H1 (cell line): Measurements from ENCODE around the gene EPHB1. TPM values are rescaled to one million over a fixed set of nuclear protein-coding genes. Genes with fewer than 3 reads are reported as not detected.

Experiments used
- CTCF ChIA-PET: fragments of 300-600 bp; sonication (Branson Sonifier 250); formaldehyde crosslinking; loops from one replicate; lab custom pipeline; 2021; ENCODE audit not compliant: partially characterized antibody; lab: Charles Lee
- POLR2A ChIA-PET: fragments of 300-600 bp; sonication (Branson Sonifier 250); formaldehyde crosslinking; loops from one replicate; lab custom pipeline; 2021; ENCODE audit warnings: inconsistent platforms; ENCODE audit not compliant: partially characterized antibody; lab: Charles Lee
- DNase-seq, 2 experiments: peaks; one replicate each; pipeline versions ENCODE4 v3.0.0 to v3.0.0-alpha.2; 2010 to 2022; ENCODE audit warnings: low spot score in 2 of 2, low read depth in 1 of 2, mixed read lengths in 1 of 2
- FAIRE-seq: peaks from 2 replicates; lab custom pipeline; 2011; peaks lifted over from hg19 to GRCh38; lab: Jason Lieb, UNC
- H2AFZ ChIP-seq: 2 replicates; pipeline ENCODE4 v1.8.1; 2012; ENCODE audit warnings: low read length, inconsistent platforms
- H2AK5ac ChIP-seq: 2 replicates; pipeline ENCODE4 v1.6.1; 2013; ENCODE audit warnings: low read depth, low read length
- H2BK120ac ChIP-seq: replicated peaks from 2 replicates; pipeline ENCODE3; 2013; ENCODE audit warnings: low read depth, low read length, inconsistent platforms
- H2BK12ac ChIP-seq: 2 replicates; pipeline ENCODE4 v1.6.1; 2013; ENCODE audit warnings: low read depth, low read length
- H2BK15ac ChIP-seq: 2 replicates; pipeline ENCODE4 v1.6.1; 2013; ENCODE audit warnings: low read length
- H2BK20ac ChIP-seq: 2 replicates; pipeline ENCODE4 v1.6.1; 2013; ENCODE audit warnings: low read length
- H2BK5ac ChIP-seq: 2 replicates; pipeline ENCODE4 v1.6.1; 2013; ENCODE audit warnings: low read depth, low read length
- H3K14ac ChIP-seq: 2 replicates; pipeline ENCODE4 v1.6.1; 2013; ENCODE audit warnings: inconsistent platforms; ENCODE audit not compliant: insufficient read length
- H3K18ac ChIP-seq: 2 replicates; pipeline ENCODE4 v1.6.1; 2013; ENCODE audit warnings: low read length; ENCODE audit errors: extremely low read depth
- H3K23ac ChIP-seq: 2 replicates; pipeline ENCODE4 v1.6.1; 2013; ENCODE audit warnings: inconsistent platforms; ENCODE audit not compliant: insufficient read length
- H3K23me2 ChIP-seq: 2 replicates; pipeline ENCODE4 v1.6.1; 2013; ENCODE audit warnings: low read depth, low read length
- H3K27ac ChIP-seq: 2 replicates; pipeline ENCODE4 v1.6.1; 2011; ENCODE audit warnings: low read depth, low read length, inconsistent platforms
- H3K27me3 ChIP-seq, 4 experiments: replicated peaks in 1 of 4; 1 replicate in 1 of 4; 2 replicates in 3 of 4; pipeline versions ENCODE4 v1.6.1 to v1.8.1; 2011 to 2013; ENCODE audit warnings: low read length in 3 of 4, mild to moderate bottlenecking in 3 of 4, inconsistent platforms in 2 of 4, mixed read lengths in 2 of 4, moderate library complexity in 1 of 4; ENCODE audit not compliant: control insufficient read depth in 3 of 4, insufficient read depth in 3 of 4; ENCODE audit errors: extremely low read depth in 1 of 4
- H3K36me3 ChIP-seq, 4 experiments: 2 replicates each; pipeline versions ENCODE4 v1.6.1 to v1.8.1; 2011 to 2013; ENCODE audit warnings: mild to moderate bottlenecking in 4 of 4, low read length in 3 of 4, moderate library complexity in 2 of 4, control low read depth in 1 of 4, inconsistent platforms in 1 of 4; ENCODE audit not compliant: insufficient read depth in 4 of 4, control insufficient read depth in 2 of 4
- H3K4ac ChIP-seq: replicated peaks from 2 replicates; pipeline ENCODE3; 2013; ENCODE audit warnings: low read length, low read depth, mixed read lengths, inconsistent platforms; ENCODE audit not compliant: insufficient read length
- H3K4me1 ChIP-seq, 4 experiments: replicated peaks in 1 of 4; 1 replicate in 1 of 4; 2 replicates in 3 of 4; pipeline versions ENCODE4 v1.6.1 to v1.8.1; 2011 to 2013; ENCODE audit warnings: low read length in 3 of 4, inconsistent platforms in 2 of 4, mixed read lengths in 1 of 4; ENCODE audit not compliant: insufficient read depth in 4 of 4, control insufficient read depth in 3 of 4
- H3K4me2 ChIP-seq, 2 experiments: 2 replicates each; pipeline versions ENCODE4 v1.6.1 to v1.8.1; 2011 to 2013; ENCODE audit warnings: low read depth in 2 of 2, low read length in 2 of 2, control low read depth in 1 of 2, inconsistent platforms in 1 of 2, mild to moderate bottlenecking in 1 of 2; ENCODE audit not compliant: insufficient read depth in 1 of 2
- H3K4me3 ChIP-seq, 4 experiments: fragments of 200-600, 300-600 bp in 1 of 4; sonication (generic), shearing (Covaris generic), sonication (Bioruptor Twin) in 1 of 4; 2 replicates each; pipeline versions ENCODE4 v1.5.1 to v1.8.1; 2011 to 2016; ENCODE audit warnings: low read length in 4 of 4, low read depth in 3 of 4, control low read depth in 2 of 4, inconsistent platforms in 2 of 4, mild to moderate bottlenecking in 2 of 4, mixed read lengths in 1 of 4, moderate library complexity in 1 of 4; ENCODE audit not compliant: insufficient read depth in 2 of 4; ENCODE audit errors: extremely low read depth in 1 of 4
- H3K56ac ChIP-seq: replicated peaks from 2 replicates; pipeline ENCODE3; 2013; ENCODE audit warnings: low read depth, mild to moderate bottlenecking, mixed read lengths, low read length, inconsistent platforms; ENCODE audit not compliant: insufficient read length
- H3K79me1 ChIP-seq: 2 replicates; pipeline ENCODE4 v1.6.1; 2013; ENCODE audit warnings: low read depth, low read length, control low read depth
- H3K79me2 ChIP-seq, 2 experiments: 2 replicates each; pipeline versions ENCODE4 v1.6.1 to v1.8.1; 2012 to 2013; ENCODE audit warnings: low read length in 2 of 2, mild to moderate bottlenecking in 2 of 2, inconsistent platforms in 1 of 2; ENCODE audit not compliant: insufficient read depth in 2 of 2, control insufficient read depth in 1 of 2
- H3K9ac ChIP-seq, 4 experiments: replicated peaks in 1 of 4; 1 replicate in 1 of 4; 2 replicates in 3 of 4; pipeline versions ENCODE4 v1.6.1 to v1.8.1; 2011 to 2013; ENCODE audit warnings: low read depth in 3 of 4, low read length in 3 of 4, control low read depth in 2 of 4, mild to moderate bottlenecking in 2 of 4, moderate library complexity in 2 of 4, inconsistent platforms in 1 of 4; ENCODE audit errors: extremely low read depth in 1 of 4
- H3K9me3 ChIP-seq, 2 experiments: 2 replicates each; pipeline versions ENCODE4 v1.6.1 to v1.8.1; 2012 to 2013; ENCODE audit warnings: mild to moderate bottlenecking in 2 of 2, moderate library complexity in 2 of 2, control low read depth in 1 of 2, inconsistent platforms in 1 of 2, low read depth in 1 of 2, low read length in 1 of 2, mixed read lengths in 1 of 2; ENCODE audit not compliant: insufficient read depth in 2 of 2
- H4K20me1 ChIP-seq, 2 experiments: replicated peaks in 1 of 2; 2 replicates each; pipeline versions ENCODE3 to v1.8.1; 2011 to 2013; ENCODE audit warnings: inconsistent platforms in 2 of 2, low read length in 2 of 2, mild to moderate bottlenecking in 1 of 2; ENCODE audit not compliant: insufficient read depth in 2 of 2, control insufficient read depth in 1 of 2
- H4K5ac ChIP-seq: 2 replicates; pipeline ENCODE4 v1.6.1; 2013; ENCODE audit warnings: low read length, low read depth, mixed read lengths, inconsistent platforms; ENCODE audit not compliant: insufficient read length
- H4K8ac ChIP-seq: 2 replicates; pipeline ENCODE4 v1.8.0; 2013; ENCODE audit warnings: mild to moderate bottlenecking, moderate library complexity, low read length, inconsistent platforms; ENCODE audit not compliant: insufficient read depth; ENCODE audit errors: extremely low read depth
- H4K91ac ChIP-seq: replicated peaks from 2 replicates; pipeline ENCODE3; 2013; ENCODE audit warnings: low read length, mixed read lengths, inconsistent platforms; ENCODE audit not compliant: insufficient read length
- HDAC6 ChIP-seq: IDR thresholded peaks from one replicate; pipeline ENCODE4 v1.7.1; 2012; ENCODE audit warnings: low read depth, mild to moderate bottlenecking, inconsistent platforms, low read length, moderate library complexity
- NANOG ChIP-seq: IDR thresholded peaks from 2 replicates; pipeline ENCODE4 v1.6.1; 2011; ENCODE audit warnings: low read length, low read depth, mild to moderate bottlenecking, inconsistent platforms; ENCODE audit not compliant: insufficient read depth, poor library complexity, severe bottlenecking
- POLR2AphosphoS5 ChIP-seq: IDR thresholded peaks from 2 replicates; pipeline ENCODE4 v1.6.1; 2011; ENCODE audit warnings: low read depth, low read length
- POU5F1 ChIP-seq: IDR thresholded peaks from 2 replicates; pipeline ENCODE4 v1.6.1; 2011; ENCODE audit warnings: low read depth, mild to moderate bottlenecking, low read length, moderate library complexity
- YY1 ChIP-seq: IDR thresholded peaks from 2 replicates; pipeline ENCODE4 v1.6.1; 2011; ENCODE audit warnings: low read depth, mild to moderate bottlenecking, low read length
- WGBS, 2 experiments: shearing (Covaris generic) in 1 of 2; methylation state at CpG; one replicate each; pipeline versions ENCODE4 v1.1.6 to v1.1.7; 2013 to 2015; ENCODE audit warnings: low lambda C conversion rate in 2 of 2, mixed read lengths in 2 of 2, inconsistent platforms in 1 of 2, low coverage in 1 of 2, missing lambda C conversion rate in 1 of 2; ENCODE audit not compliant: insufficient replicate concordance in 2 of 2, insufficient coverage in 1 of 2, insufficient read length in 1 of 2; ENCODE audit errors: extremely low coverage in 1 of 2, missing lambda C conversion rate in 1 of 2; 5-methylcytosine and 5-hydroxymethylcytosine counted together
- polyA plus RNA-seq, 7 experiments: library from polyadenylated mRNA; depleted of rRNA in 3 of 7; stranded (reverse) in 5 of 7; unstranded in 2 of 7; fragments of >200 nt in 5 of 7; fragments of 200-250 nt in 2 of 7; gene quantifications; 1 replicate in 5 of 7; 2 replicates in 1 of 7; 4 replicates in 1 of 7; pipeline versions ENCODE4 v1.2.1 to v1.2.3, GENCODE V29; 2011 to 2013; ENCODE audit warnings: missing spikeins in 2 of 7, mixed read lengths in 2 of 7
- total RNA-seq: library from RNA; stranded (reverse); fragmentation: NEBNext Ultra II Directional; extraction: Animal tissue kit (Norgen Biotek cat#: 25700); gene quantifications from 2 replicates; pipeline ENCODE4 v1.2.1, GENCODE V29; 2021

EPHB1 gene
- total and polyA plus RNA-seq, 2 of the 8 experiments (the other 6 are each of a cell fraction or from before 2014, with no cell fraction given) = 3.5 to 5.9 TPM

DNA sequence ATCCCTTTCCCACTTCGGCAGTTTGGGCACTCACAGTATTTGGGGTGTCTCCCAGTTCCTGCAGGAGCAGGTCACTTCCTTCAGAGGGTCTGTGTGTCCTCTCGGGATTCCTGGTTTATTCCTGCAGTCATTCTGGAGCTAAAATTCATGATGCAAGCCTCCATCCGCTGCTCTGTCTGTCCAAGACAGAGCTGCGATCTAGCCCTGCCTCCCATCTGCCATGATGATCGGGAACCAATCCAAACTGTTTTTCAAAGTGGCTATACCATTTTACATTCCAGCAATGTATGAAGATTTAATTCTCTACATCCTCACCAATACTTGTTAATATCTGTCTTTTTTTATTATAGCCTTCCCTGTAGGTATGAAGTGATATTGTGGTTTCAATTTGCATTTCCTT is 273.0 kb downstream of the EPHB1 start:
- no peaks in the 10 kb centered on the region for H3K79me1 ChIP-seq
- no peak for DNase-seq
- H3K14ac ChIP-seq = no peak overlapping the region
- H3K27ac ChIP-seq = no peak overlapping the region
- no peak overlapping the region for H3K4ac ChIP-seq
- H3K18ac ChIP-seq = no peak overlapping the region; the same call in 1 of the 2 replicates
- no peak overlapping the region for H3K9ac ChIP-seq
- CTCF ChIA-PET = interaction anchor here (1.3 kb wide), 1 partner anchor 16 kb away, joined by 4 read pairs; no protein-coding TSS in a partner anchor
- H2BK15ac ChIP-seq = no peak overlapping the region
- FAIRE-seq = no peak
- H2BK120ac ChIP-seq = no peak overlapping the region
- TF ChIP-seq YY1 (no peak), POU5F1 (no peak), HDAC6 (no peak), NANOG (no peak), POLR2AphosphoS5 (no peak)
- TF ChIP-seq, all 59 proteins: peak for 0
- Histone ChIP-seq H2BK5ac (no peak overlapping the region), H3K4me1 (0 out of 7 replicates have a peak, but pooled peaks cover 0 to 2% (median 0%) of the 10 kb centered on the region in 4 experiments), H3K9me3 (no peaks in the 10 kb centered on the region), H2BK12ac (no peak overlapping the region), H4K91ac (no peak overlapping the region), H2AFZ (no peak overlapping the region), H3K79me2 (no peaks in the 10 kb centered on the region), H4K5ac (no peak overlapping the region), H3K27me3 (no peaks in the 10 kb centered on the region), H3K23me2 (no peaks in the 10 kb centered on the region), H3K36me3 (no peaks in the 10 kb centered on the region), H3K23ac (no peak overlapping the region), H4K8ac (no peak overlapping the region), H3K56ac (no peak overlapping the region), H2AK5ac (no peak overlapping the region), H3K4me3 (no peak overlapping the region), H4K20me1 (no peaks in the 10 kb centered on the region), H2BK20ac (no peak overlapping the region), H3K4me2 (no peak overlapping the region)
- WGBS, 2 experiments = 93% methylated on average over 4 of the region's 5 CpGs; no CpG with 5 or more reads in 1 of the 2 experiments
- POLR2A ChIA-PET = no interaction called here
